NCI-H128 (cell line): ENCODE data around the gene TTC28.

Experiments used
- DNase-seq: peaks from one replicate; lab custom pipeline; 2025; ENCODE audit not compliant: unreplicated experiment; lab: John Stamatoyannopoulos, UW

Gene TTC28

GRCh38 chr22:28442711-28443525, 236.7 kb downstream of the TTC28 start:
- DNase-seq: no peak

- no peak for DNase-seq
Measured at GRCh38 chr22:28442264-28442710, 237.4 kb downstream of the TTC28 start.

DNA sequence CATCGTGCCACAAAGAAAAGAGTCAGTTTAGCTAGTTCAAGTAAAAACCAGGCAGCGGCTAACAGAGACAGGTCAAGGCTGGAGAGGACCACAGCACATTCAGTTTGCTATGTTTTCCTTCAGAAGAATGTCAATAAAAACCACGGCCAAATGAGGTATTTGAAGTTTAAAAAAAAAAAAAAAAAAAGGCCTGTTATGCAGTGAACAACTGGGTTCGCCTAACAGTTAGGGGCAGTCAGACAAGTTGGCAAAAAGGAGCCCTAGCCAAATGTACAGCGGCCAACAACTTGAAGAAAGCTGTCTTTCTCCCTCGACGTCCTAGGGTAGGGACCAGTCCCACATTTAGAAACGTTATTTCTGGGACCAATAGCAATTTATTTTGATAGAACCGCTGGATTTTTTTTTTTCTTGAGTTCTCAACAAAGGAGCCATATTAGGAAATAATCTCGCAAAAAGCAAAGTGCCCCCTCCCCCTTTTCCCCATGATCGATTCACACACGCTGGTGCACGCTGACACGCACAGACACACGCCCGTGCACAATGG, 237.8 kb downstream of the TTC28 start:
- no peak for DNase-seq

DNA sequence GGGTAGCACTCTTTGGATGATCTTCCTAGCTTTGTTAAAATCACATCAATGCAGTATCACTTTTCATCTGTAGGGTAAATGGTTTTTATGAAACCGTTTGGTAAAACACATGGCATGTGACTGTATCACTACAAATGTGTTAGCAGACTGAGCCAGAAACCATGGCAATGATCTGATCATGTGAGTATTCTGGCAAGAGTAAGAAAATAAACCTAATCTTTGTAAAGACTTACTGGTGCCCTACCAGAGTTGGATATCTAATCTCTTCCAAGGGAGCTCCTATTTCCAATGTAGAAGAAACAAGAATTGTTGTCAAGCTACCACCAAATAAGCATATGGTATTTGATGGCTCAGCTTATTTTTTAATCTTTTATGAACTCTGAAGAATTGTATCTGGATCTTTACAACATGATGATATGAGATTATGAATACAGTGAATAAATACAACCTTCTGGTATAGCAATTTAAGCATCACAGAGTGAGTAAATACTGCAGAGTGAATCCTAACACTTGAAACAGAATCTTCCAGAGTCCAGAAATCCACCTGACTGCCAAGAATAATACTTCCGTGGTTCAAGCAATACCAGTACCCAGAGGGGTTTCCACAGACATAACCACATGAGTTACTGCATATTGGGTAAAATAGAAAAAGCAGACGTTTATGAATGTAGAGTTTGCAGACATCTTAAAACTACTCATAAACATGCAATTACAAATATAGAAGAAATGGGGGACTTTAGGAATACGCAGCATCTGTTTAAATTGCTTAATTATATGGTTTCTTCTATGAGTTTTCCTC, 238.8 kb downstream of the TTC28 start:
- no peak for DNase-seq

GRCh38 chr22:28438183-28438768, 241.4 kb downstream of the TTC28 start:
- DNase-seq: peak; percentile 20

DNA sequence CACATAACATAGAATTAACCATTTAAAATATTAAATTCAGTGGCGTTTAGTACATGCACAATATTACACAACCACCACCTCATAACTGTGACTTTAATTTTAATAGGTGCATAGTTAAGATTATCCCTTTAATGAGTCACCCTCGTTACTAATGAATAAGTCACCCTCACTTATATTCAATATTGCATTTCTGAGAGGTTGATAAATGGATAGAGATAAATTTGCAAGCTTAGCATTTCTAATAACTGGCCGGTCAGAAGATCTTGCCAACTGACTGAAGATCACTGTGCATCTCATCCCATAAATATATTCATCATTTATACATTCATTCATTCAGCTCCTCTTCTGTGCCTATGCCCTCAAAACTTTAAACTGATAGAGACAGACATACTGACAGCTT, 243.7 kb downstream of the TTC28 start:
- no peak for DNase-seq

- no peak for DNase-seq
Measured at GRCh38 chr22:28435140-28435768, 244.4 kb downstream of the TTC28 start.

DNA sequence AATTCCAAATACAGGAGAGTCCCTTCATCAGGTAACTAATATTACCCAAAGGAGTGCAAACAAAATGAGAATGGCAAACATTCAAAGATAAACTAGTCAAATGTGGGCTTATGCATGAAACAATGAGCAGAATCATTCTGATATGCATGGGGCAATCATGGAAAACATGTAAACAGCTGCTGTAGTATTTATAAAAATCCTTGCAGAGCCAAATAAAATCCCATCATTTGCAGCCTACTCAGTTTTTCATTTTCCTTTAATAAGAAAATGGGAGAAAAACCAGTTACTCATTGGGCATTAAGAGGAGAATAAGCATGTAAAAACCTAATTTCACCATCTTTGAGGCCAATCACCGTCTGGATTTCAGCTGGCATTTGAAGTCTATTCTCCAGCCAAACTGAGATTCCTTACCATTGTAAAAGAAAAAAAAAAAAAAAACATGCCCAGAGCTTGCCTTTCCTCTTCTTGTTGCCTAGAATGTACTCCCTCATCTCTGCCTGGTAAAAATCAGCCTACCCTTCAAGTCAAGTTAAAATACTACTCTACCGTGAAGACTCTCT, 249.1 kb downstream of the TTC28 start:
- no peak for DNase-seq

- no peak for DNase-seq
Measured at GRCh38 chr22:28429711-28430110, 249.9 kb downstream of the TTC28 start.

DNA sequence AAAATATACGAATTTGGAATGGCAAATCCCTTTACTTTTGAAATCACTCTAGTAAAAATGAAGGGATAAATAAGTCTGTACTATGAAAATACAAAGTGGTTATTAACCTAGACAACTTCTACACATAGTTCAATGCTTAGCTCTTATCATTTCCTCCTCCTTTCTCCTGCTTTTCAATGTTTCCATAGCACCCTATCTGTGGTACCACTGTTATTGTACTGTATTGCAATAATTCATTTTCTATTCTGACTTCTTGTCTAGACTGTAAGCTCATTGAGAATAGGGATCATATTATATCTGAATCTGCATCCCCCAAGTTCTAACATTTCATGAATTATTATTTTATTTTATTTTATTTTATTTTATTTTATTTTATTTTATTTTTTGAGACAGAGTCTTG, 251.4 kb downstream of the TTC28 start:
- DNase-seq: no peak

- DNase-seq: no peak
Measured at GRCh38 chr22:28426346-28427132, 253.1 kb downstream of the TTC28 start.

- no peak for DNase-seq
Measured at GRCh38 chr22:28425211-28425610, 254.4 kb downstream of the TTC28 start.

DNA sequence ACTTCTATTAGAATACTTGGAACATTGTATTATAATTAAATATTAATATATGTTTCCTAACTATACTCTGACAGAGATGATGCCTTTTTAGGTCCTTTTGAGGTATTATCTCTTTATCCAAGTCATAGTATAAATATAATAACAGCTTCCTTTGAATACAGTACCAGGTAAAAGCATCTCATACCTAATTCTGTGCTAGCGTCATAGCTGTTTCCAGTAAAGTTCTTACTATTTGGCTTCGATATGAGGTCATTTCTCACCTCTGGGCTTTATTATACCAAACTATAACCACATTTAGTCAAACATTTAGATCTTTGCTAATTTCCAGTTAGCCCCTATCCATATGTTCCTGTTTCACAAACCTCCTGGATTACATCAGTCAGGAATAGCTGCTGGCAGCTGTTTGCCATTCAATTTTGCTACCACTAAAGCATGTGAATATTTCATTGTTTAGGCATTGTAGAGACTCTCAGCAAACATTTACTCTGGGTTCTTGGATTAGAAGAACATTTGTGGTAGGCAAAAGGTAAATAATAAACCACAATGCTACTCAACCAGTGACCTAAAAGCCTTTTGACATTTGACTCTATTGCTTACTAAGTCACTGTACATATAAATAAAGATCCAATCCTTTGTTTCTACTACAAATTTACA, 255.1 kb downstream of the TTC28 start:
- DNase-seq: peak; percentile 10

GRCh38 chr22:28419919-28420318, 259.7 kb downstream of the TTC28 start:
- DNase-seq: no peak

DNA sequence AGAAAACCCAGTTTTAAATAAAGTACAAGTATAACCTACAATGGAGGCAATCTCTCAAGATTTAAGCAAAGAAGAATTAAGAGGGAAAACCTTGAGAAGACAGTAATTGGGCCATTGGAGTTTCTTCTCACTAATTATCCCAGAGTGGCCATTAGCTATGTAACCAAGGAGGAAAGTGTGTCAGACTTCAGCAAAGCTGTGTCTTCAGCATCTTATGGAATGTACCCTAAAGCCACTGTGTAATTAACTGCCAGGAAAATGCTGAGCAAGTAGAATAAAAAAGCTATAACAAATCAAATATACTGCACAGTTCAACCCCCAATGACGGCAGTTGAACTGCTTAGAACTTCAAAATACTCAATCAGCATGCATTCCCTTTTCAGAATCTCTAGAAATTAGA, 261.6 kb downstream of the TTC28 start:
- no peak for DNase-seq

DNA sequence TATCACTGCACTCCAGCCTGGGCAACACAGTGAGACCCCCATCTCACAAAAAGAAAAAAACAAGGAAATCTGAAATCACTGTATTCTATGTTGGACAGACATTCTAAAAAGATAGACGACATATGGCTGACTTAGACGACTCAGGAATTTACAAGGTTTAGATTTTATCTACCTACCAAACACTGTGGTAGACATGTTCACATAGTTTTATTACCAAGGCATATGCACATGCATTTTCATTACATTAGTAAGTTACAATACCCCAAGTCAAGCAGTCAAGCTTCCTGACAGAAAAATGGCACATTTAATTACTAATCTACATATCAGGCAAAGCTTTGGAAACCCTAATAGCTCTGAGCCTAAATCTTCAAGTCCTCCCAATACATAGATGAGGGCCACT, 262.2 kb downstream of the TTC28 start:
- no peak for DNase-seq

DNA sequence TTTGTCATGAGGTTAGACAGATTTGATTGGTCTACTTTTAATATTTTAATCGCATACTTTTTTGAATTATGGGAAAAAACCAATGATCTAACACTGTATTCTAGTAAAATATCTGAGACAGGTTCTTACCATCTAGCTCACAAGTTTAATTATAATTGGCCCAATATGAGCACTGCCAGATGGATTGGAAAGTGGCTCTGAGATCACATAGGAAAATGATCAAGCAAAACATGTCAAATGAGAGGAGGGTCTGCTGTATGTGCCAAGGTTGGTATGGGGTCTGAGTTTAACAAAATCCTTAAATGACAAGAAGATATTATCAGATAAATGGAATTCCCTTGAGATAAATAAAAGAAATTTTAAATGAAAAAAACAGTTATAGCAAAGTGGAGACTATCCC, 264.7 kb downstream of the TTC28 start:
- DNase-seq: no peak

DNA sequence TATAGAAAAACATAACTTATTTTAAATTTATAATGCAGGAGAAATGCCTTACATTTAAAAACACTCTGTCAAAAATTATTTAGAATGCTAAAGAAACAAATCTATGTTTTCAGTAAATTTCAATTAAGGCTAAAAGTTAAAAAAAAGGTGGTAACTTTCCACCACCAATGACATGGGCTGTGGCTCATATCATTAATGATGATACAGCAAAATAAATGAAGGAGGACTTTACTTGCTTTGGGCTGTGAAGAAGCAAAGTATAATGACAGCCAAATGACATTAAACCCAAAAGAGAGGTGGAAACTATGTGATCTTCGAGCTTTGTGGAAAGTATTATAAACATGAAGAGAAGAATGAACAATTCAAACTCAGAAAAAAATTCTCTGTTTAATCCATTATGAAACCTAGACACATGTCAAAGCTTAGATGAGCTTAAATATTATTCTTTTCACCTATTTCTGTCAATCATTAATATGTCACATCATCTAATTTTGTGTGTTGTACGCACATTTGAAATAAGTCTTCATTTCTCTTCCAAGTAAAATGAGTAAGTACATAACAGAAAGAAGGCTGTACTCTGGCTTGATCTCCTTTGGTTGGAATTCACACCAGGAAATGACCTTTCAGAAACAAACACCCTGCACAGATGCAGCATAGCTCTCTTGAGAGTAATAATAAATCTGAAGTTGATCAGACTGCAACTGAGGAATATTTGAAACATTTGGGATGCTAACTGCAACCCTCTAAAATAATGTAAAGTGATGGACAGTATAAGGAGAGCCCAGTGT, 265.8 kb downstream of the TTC28 start:
- no peak for DNase-seq

DNA sequence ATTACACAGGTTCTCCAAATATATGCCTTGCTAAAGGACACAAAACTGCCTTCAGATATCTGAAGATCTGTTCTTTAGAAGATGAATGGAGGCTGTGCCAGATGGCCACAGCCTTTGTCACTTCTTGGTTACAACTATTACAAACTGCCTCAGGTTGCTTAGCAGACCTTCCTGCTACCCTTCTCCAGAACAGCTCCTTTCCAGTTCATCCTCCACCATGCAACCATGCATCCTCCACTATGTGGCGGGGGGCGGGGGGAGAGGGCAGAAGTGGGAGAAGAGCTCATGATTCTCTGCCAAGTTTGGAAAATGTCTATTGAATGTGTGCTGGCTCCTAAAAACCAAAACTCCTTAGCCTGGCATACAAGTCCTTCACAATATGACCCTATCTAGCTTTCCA, 267.5 kb downstream of the TTC28 start:
- DNase-seq: no peak
